Immature natural killer cell (primary cell): ENCODE data around the gene FBXO28. TPM values are rescaled to one million over a fixed set of nuclear protein-coding genes. Genes with fewer than 3 reads are reported as not detected.

Experiments used
- DNase-seq, 3 donors: peaks; one replicate each; pipeline ENCODE4 v3.0.0; 2022; ENCODE audit warnings: mixed read lengths in 1 of 3
- H3K27ac Mint-ChIP-seq, 6 donors: one replicate each; pipeline ENCODE4 v1.8.0; 2020; ENCODE audit warnings: mixed read lengths in 6 of 6, mild to moderate bottlenecking in 5 of 6, inconsistent platforms in 4 of 6, moderate library complexity in 3 of 6
- H3K27me3 Mint-ChIP-seq, 3 donors: one replicate each; pipeline ENCODE4 v1.8.0; 2020 to 2021; ENCODE audit warnings: low read depth in 3 of 3, mild to moderate bottlenecking in 3 of 3, mixed read lengths in 3 of 3, moderate library complexity in 3 of 3, inconsistent platforms in 1 of 3
- H3K36me3 Mint-ChIP-seq, 3 donors: one replicate each; pipeline ENCODE4 v1.8.0; 2020; ENCODE audit warnings: mixed read lengths in 3 of 3, inconsistent platforms in 2 of 3, mild to moderate bottlenecking in 2 of 3
- H3K4me1 Mint-ChIP-seq, 2 donors: one replicate each; pipeline ENCODE4 v1.8.0; 2020; ENCODE audit warnings: inconsistent platforms in 2 of 2, mild to moderate bottlenecking in 2 of 2, mixed read lengths in 2 of 2, moderate library complexity in 1 of 2
- H3K4me3 Mint-ChIP-seq, 5 donors: one replicate each; pipeline ENCODE4 v1.8.0; 2020; ENCODE audit warnings: mild to moderate bottlenecking in 5 of 5, mixed read lengths in 5 of 5, inconsistent platforms in 3 of 5, moderate library complexity in 3 of 5
- H3K9me3 Mint-ChIP-seq, 6 donors: one replicate each; pipeline ENCODE4 v1.8.0; 2020; ENCODE audit warnings: mild to moderate bottlenecking in 6 of 6, mixed read lengths in 6 of 6, inconsistent platforms in 4 of 6, moderate library complexity in 3 of 6
- polyA plus RNA-seq, 3 donors: library from polyadenylated mRNA; unstranded; fragments of 300-500 nt; fragmentation: Illumina TruSeq; gene quantifications; one replicate each; pipeline ENCODE4 v1.2.3, GENCODE V29; 2021

The FBXO28 gene
- polyA plus RNA-seq, 3 donors from 2014 or later, result 7.5 to 19.3 (median 8.9) TPM

DNA sequence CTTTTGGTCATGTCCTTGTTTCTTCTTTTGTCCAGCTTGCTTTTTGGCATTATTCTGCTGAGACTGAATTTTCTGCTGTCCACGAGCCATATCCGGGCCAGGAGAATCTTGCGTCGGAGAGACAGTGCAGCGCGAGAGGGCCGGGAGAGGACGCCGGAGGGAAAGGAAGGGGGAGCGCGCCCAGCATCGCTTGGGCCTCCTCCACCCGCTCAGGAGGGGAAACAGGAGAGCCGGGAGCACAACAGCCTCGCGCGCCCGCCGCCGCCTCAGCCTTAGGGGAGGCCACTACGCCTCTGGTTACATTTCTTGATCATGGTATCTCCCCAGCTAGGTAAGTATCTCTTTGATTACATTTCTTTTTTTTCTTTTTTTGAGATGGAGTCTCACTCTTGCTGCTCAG, 61.7 kb downstream of the FBXO28 start:
- DNase-seq, result no peak
- peaks cover under 1% of the 10 kb centered on the region in 2 donors for H3K4me1 Mint-ChIP-seq
- H3K27me3 Mint-ChIP-seq, result peaks cover 6 to 10% (median 8%) of the 10 kb centered on the region in 3 donors
- no peak overlapping the region for H3K27ac Mint-ChIP-seq
- no peak overlapping the region for H3K4me3 Mint-ChIP-seq
- no peaks in the 10 kb centered on the region for H3K9me3 Mint-ChIP-seq
- H3K36me3 Mint-ChIP-seq, result no peaks in the 10 kb centered on the region

DNA sequence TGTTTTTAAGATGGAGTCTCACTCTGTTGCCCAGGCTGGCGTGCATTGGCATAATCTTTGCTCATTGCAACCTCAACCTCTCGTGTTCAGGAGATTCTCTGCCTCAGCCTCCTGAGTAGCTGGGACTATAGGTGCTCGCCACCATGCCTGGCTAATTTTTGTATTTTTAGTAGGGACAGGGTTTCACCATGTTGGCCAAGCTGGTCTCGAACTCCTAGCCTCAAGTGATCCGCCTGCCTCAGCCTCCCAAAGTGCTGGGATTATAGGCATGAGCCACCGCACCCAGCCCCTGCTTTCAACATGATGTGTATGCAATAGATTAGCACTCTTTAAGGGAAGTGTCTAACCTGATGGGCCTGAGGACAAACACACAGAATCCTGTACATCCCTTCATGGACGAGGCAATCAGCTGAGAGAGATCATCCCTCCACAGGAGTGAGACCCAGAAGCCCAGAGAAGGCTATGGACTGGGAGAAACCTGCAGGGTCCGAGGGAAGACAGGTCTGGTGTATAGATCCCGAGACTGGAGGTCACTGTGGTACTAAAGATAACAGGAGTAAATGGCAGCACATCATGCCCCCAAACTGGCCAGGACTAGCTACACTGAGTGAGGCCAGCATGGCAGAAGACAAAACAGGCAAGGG, 63.6 kb downstream of the FBXO28 start:
- H3K36me3 Mint-ChIP-seq, result no peaks in the 10 kb centered on the region
- no peak for DNase-seq
- H3K27me3 Mint-ChIP-seq, result peaks cover 3 to 9% (median 6%) of the 10 kb centered on the region in 3 donors
- H3K27ac Mint-ChIP-seq, result no peak overlapping the region
- no peaks in the 10 kb centered on the region for H3K9me3 Mint-ChIP-seq
- H3K4me1 Mint-ChIP-seq, result peaks cover 8 to 10% of the 10 kb centered on the region in 2 donors
- H3K4me3 Mint-ChIP-seq, result no peak overlapping the region

DNA sequence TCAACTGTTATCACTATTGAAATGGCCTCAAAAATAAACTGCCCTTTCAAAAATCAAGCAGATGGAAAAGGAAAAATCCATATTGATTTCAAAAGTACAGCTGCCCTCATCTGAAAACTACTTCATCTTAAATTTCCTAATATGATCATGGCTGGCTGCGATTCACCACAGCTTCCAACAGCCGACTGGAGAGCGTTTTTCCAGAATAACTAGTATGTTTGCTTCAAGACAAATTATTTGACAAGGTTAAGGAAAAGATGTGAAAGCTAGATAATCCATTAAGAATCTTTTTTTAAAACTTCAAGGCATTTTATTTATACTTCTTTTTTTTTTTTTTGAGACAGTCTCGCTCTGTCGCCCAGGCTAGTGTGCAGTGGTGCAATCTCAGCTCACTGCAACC, 65.0 kb downstream of the FBXO28 start:
- no peak overlapping the region for H3K4me3 Mint-ChIP-seq

DNA sequence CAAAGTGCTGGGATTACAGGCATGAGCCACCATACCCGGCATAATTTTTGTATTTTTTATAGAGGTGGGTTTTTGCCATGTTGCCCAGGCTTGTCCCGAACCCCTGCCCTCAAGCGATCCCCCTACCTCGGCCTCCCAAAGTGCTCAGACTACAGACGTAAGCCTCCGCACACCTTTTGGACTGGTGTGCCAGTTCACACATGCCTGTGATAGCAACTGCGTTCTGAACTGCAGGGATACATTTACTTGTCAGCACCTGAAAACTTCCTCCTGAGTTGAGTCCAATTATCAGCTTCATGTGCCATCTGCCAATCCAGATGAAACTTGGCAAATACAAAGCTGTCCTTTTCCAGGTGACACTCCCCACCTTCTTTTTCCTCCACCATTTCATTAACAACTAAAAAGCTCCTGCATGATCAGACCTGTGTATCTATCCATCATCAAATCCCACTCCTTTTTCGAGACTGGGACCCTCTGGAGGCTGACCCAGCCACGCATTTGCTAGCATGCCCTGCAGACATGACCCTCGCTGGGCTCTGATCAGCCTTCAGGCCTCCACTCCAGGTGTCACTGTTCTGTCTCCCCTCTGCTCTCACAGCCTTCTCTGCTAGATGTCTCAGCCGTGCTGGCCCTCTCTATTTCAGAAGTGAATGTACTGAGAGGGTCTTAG, 67.0 kb downstream of the FBXO28 start:
- DNase-seq, result no peak
- H3K4me3 Mint-ChIP-seq, result peak overlapping the region in 1 of 5 donors; percentile 86
- peak overlapping the region in 2 of 6 donors; percentile 42 to 50 for H3K27ac Mint-ChIP-seq
- no peaks in the 10 kb centered on the region for H3K36me3 Mint-ChIP-seq
- peaks cover 30 to 34% of the 10 kb centered on the region in 2 donors for H3K4me1 Mint-ChIP-seq
- peaks cover 6 to 11% (median 6%) of the 10 kb centered on the region in 3 donors for H3K27me3 Mint-ChIP-seq
- H3K9me3 Mint-ChIP-seq, result no peaks in the 10 kb centered on the region

More for the DNA sequence above, 65.0 kb downstream of the FBXO28 start:
- no peak for DNase-seq
- Mint-ChIP-seq H3K9me3 (no peaks in the 10 kb centered on the region), H3K36me3 (no peaks in the 10 kb centered on the region), H3K27ac (peak overlapping the region in 1 of 6 donors; percentile 40), H3K4me1 (peaks cover 13 to 15% of the 10 kb centered on the region in 2 donors), H3K27me3 (peaks cover 6 to 13% (median 6%) of the 10 kb centered on the region in 3 donors)

DNA sequence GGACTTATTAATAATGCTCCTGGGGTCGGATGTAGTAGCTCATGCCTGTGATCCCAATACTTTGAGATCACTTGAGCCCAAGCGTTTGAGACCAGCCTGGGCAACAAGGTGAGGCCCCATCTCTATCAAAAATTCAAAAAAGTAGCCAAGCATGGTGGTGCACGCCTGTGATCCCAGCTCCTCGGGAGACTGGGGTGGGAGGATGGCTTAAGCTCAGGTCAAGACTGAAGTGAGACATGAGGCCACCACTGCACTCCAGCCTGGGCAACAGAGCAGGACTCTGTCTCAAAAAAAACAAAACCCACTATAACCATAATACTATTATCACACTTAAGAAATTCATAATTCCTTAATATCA, 67.5 kb downstream of the FBXO28 start:
- Mint-ChIP-seq H3K4me1 (peaks cover 30 to 34% of the 10 kb centered on the region in 2 donors), H3K4me3 (peak overlapping the region in 4 of 5 donors; percentile 71 to 87 (median 82)), H3K9me3 (no peaks in the 10 kb centered on the region), H3K36me3 (no peaks in the 10 kb centered on the region), H3K27ac (peak overlapping the region in 4 of 6 donors; percentile 42 to 93 (median 70)), H3K27me3 (peaks cover 6 to 11% (median 7%) of the 10 kb centered on the region in 3 donors)
- no peak for DNase-seq

DNA sequence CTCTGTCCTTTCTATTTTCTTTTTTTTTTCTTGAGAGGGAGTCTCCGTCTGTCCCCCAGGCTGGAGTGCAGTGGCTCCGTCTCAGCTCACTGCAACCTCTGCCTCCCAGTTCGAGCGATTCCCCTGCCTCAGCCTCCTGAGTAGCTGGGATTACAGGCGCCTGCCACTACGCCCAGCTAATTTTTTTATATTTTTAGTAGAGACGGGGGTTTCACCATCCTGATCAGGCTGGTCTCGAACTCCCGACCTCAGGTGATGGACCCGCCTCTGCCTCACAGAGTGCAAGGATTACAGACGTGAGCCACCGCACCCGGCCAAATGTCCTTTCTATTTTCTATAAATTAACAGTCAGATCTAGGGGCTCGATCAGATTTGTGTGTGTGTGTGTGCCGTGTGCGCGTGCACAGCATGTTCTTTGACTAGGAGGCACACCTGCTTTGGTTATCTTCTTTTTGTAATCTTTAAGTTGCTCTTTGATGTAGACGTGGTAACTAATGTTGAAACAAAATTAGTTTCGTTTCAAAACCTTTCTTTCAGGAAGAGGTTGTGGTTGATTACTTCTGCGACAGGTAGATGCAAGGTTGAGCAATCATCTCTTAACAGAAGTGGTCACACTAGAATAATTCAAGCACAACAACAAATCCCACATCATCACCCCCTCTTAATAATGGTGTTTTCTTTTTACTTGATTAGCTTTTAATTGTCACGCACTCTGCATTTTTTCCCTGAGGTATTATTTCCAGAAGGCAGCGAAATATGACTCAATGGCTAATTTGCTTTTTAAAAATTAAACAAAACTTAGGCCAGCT, 68.3 kb downstream of the FBXO28 start:
- no peaks in the 10 kb centered on the region for H3K36me3 Mint-ChIP-seq
- H3K27ac Mint-ChIP-seq, result peak overlapping the region; percentile 81 to 95 (median 94)
- peaks cover 6 to 11% (median 7%) of the 10 kb centered on the region in 3 donors for H3K27me3 Mint-ChIP-seq
- peaks cover 0 to 2% (median 0%) of the 10 kb centered on the region in 6 donors for H3K9me3 Mint-ChIP-seq
- peaks cover 30 to 34% of the 10 kb centered on the region in 2 donors for H3K4me1 Mint-ChIP-seq
- DNase-seq, result peak; percentile 40 to 51 (median 49)
- H3K4me3 Mint-ChIP-seq, result peak overlapping the region; percentile 77 to 92 (median 87)

DNA sequence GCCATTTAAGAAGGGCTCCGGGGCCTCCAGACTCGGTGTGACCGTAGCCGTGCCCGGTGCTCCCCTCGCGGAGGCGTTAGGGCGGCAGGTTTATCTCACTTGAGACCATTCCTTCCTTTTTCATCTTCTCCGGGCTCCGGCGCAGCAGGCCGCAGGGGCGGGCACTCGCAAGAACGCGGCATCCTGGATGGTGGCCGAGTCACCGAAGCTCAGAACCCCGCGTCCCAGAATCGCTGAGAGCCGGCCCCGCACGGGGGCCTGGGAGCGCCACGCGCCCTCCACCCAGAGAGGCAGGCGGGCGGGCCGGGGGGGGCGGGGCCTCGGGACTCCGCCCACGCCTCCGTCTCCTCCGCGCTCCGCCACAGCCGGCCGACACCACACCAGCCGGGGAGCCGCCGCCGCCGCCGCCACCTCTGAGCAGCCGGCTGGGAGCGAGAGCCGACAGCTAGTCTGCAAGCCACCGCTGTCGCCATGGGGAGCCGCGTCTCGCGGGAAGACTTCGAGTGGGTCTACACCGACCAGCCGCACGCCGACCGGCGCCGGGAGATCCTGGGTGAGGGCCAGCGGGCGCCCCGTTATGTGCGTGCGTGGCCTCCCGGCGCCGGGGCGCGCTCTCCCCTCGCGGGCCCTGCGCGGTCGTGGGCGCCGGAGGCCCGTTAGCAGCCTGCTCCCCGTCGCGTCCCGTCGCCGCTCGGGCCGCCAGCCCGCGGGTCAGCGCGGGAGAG, 69.1 kb downstream of the FBXO28 start, which contains the start of gene DEGS1:
Gene DEGS1 (plus strand): TSS at position 375 of the 725 bp plus-strand sequence. CDS start 97 bp downstream, at position 472.
- H3K4me3 Mint-ChIP-seq, result peak within 1 kb of the TSS; percentile 85 to 92 (median 87)
- H3K36me3 Mint-ChIP-seq, result no peaks in the 10 kb centered on the region
- peaks cover 6 to 11% (median 7%) of the 10 kb centered on the region in 3 donors for H3K27me3 Mint-ChIP-seq
- peak; percentile 85 to 87 (median 87) for DNase-seq
- peak within 1 kb of the TSS; percentile 81 to 95 (median 94) for H3K27ac Mint-ChIP-seq
- H3K4me1 Mint-ChIP-seq, result peaks cover 30 to 34% of the 10 kb centered on the region in 2 donors
- H3K9me3 Mint-ChIP-seq, result peaks cover 0 to 2% (median 0%) of the 10 kb centered on the region in 6 donors

DNA sequence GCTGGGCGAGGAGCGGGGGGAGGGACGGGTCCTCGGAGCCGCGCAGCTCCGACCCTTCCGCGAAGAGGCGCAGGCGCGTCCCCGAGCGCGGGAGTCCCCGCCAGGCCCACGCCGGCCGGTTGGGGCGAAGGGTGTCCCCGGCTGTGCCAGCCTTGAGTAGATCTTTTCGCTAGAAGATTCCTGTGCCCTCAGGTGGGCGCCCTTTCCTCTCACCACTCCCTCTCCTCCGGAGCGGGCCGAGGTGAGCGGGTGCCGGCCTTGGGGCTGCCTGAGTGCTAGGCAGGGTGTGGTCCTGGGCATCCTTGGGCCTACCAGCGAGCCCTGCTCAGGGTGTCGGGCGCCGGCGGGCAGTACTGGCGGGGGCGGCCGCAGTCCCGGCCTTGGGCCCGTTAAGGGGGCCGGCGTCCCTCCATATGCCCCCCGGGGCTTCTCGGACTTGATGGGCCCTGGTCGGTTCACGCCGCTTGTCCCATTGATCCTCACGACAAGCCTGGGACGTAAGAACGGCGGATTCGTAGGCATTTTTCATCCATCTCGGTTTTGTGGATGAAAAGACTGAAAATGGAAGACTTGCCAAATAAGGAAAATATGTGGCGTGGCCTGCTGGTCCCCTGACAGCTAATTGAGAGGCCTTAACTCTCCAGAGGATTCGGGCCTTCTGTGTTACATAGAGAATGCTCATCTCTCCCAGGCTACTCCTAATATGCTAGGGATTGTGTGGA, 69.8 kb downstream of the FBXO28 start:
- H3K4me1 Mint-ChIP-seq, result peaks cover 33 to 41% of the 10 kb centered on the region in 2 donors
- peak overlapping the region; percentile 78 to 85 (median 84) for H3K4me3 Mint-ChIP-seq
- peak in 2 of 3 donors; percentile 66 to 69 for DNase-seq
- peaks cover 6 to 11% (median 7%) of the 10 kb centered on the region in 3 donors for H3K27me3 Mint-ChIP-seq
- H3K9me3 Mint-ChIP-seq, result peaks cover 0 to 2% (median 0%) of the 10 kb centered on the region in 6 donors
- peak overlapping the region; percentile 67 to 93 (median 82) for H3K27ac Mint-ChIP-seq
- H3K36me3 Mint-ChIP-seq, result peaks cover 0 to 6% (median 5%) of the 10 kb centered on the region in 3 donors

DNA sequence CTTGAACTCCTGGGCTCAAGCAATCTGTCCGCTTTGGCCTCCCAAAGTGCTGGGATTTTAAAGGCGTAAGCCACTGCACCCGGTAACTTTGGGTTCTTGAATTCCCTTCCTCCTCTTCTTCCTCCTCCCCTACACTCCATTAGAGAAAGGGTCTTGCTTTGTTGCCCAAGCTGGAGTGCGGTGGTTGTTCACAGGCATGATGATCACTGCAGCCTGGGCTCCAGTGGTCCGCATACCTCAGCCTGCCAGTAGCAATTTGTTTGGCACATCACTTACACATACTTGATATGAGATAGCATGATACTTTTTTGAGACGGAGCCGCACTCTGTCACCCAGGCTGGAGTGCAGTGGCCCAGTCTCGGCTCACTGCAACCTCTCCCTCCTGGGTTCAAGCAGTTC, 71.3 kb downstream of the FBXO28 start:
- H3K4me3 Mint-ChIP-seq, result peak overlapping the region; percentile 67 to 85 (median 83)
- peaks cover 0 to 2% (median 0%) of the 10 kb centered on the region in 6 donors for H3K9me3 Mint-ChIP-seq
- peaks cover 0 to 8% (median 7%) of the 10 kb centered on the region in 3 donors for H3K36me3 Mint-ChIP-seq
- no peak for DNase-seq
- peaks cover 5 to 11% (median 6%) of the 10 kb centered on the region in 3 donors for H3K27me3 Mint-ChIP-seq
- H3K4me1 Mint-ChIP-seq, result peaks cover 33 to 51% of the 10 kb centered on the region in 2 donors
- H3K27ac Mint-ChIP-seq, result peak overlapping the region in 5 of 6 donors; percentile 46 to 86 (median 63)

DNA sequence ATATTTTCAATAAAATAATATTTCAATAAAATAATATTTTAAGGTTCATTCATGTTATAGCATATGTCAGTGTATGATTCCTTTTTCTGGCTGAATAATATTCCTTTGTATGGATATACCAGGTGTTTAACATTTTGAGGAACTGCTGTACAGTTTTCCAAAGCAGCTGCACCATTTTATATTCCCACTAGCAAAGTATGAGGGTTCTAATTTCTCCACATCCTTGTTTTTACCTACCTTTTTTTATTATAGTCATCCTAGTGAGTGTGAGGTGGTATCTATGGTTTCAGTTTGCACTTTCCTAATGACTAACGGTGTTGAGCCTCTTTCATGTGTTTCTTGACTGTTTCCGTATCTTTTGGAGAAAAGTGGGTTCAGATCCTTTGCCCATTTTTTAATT, 74.4 kb downstream of the FBXO28 start:
- H3K27ac Mint-ChIP-seq, result peak overlapping the region in 2 of 6 donors; percentile 56 to 78
- H3K27me3 Mint-ChIP-seq, result peaks cover 0 to 3% (median 0%) of the 10 kb centered on the region in 3 donors
- no peak for DNase-seq
- H3K36me3 Mint-ChIP-seq, result peaks cover 0 to 16% (median 7%) of the 10 kb centered on the region in 3 donors
- peak overlapping the region in 2 of 5 donors; percentile 1 to 10 for H3K4me3 Mint-ChIP-seq
- peaks cover 21 to 36% of the 10 kb centered on the region in 2 donors for H3K4me1 Mint-ChIP-seq
- H3K9me3 Mint-ChIP-seq, result peaks cover 0 to 2% (median 0%) of the 10 kb centered on the region in 6 donors

DNA sequence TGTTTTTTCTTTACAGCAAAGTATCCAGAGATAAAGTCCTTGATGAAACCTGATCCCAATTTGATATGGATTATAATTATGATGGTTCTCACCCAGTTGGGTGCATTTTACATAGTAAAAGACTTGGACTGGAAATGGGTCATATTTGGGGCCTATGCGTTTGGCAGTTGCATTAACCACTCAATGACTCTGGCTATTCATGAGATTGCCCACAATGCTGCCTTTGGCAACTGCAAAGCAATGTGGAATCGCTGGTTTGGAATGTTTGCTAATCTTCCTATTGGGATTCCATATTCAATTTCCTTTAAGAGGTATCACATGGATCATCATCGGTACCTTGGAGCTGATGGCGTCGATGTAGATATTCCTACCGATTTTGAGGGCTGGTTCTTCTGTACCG, 75.7 kb downstream of the FBXO28 start:
- no peak overlapping the region for H3K27ac Mint-ChIP-seq
- H3K9me3 Mint-ChIP-seq, result peaks cover 0 to 2% (median 0%) of the 10 kb centered on the region in 6 donors
- peaks cover 0 to 2% (median 0%) of the 10 kb centered on the region in 3 donors for H3K27me3 Mint-ChIP-seq
- H3K4me1 Mint-ChIP-seq, result peaks cover 17 to 29% of the 10 kb centered on the region in 2 donors
- no peak for DNase-seq
- no peak overlapping the region for H3K4me3 Mint-ChIP-seq
- H3K36me3 Mint-ChIP-seq, result peaks cover 6 to 24% (median 10%) of the 10 kb centered on the region in 3 donors

DNA sequence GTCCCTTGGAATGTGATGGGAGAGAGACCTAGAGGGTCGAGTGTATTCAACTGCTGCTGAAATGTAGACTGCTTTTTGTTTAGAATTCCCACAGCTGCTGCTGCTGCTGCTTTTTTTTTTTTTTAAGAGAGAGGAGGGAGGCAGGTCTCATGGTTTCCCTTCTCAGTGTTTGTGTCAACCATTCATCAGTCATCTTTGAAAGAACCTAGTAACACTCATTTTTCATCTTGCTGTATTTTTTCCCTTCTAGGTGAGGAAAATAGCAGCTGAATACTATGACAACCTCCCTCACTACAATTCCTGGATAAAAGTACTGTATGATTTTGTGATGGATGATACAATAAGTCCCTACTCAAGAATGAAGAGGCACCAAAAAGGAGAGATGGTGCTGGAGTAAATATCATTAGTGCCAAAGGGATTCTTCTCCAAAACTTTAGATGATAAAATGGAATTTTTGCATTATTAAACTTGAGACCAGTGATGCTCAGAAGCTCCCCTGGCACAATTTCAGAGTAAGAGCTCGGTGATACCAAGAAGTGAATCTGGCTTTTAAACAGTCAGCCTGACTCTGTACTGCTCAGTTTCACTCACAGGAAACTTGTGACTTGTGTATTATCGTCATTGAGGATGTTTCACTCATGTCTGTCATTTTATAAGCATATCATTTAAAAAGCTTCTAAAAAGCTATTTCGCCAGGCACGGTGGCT, 78.3 kb downstream of the FBXO28 start:
- Mint-ChIP-seq H3K4me3 (no peak overlapping the region), H3K36me3 (peaks cover 9 to 27% (median 14%) of the 10 kb centered on the region in 3 donors)

More for the DNA sequence above, 78.3 kb downstream of the FBXO28 start:
- Mint-ChIP-seq H3K9me3 (no peaks in the 10 kb centered on the region), H3K4me1 (peaks cover 9 to 16% of the 10 kb centered on the region in 2 donors), H3K27me3 (no peaks in the 10 kb centered on the region), H3K27ac (no peak overlapping the region)
- no peak for DNase-seq
